ENCODE measurements around the gene ESPL1.

DNA sequence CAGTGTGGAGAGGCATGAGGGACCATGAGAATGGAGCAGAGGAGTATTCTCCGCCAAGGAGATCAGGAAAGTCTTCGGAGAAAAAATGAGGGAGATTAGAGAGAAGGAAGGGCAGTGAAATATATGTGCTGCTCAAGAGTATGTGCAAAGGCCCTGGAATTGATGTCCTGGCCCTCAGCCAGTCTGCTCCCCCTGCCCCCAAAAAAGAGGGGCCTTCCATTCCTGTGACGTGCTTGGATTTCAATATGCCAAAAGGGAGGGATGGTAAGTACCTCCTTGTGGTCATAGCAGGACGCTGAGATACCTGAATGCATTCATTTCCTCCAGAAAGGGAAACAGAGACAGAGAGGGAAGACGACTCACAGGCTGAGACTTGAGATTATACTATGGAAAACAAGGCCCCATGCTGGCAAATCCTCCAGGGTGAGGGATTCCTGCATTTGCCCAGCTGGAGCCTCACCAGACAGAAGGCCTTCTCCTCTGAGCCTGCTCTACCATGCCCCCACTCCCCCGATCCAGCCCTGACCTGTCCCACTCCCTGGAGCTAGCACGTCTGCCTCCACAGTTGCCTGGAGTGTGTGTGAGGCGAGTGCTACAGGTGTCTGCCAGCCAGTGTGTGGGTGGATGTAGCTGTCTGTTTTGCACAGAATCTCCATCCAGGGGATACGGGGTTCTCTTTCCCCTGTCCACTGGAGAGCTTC lies 32.2 kb upstream of the ESPL1 start:
- TF ChIP-seq, protein P1, sequence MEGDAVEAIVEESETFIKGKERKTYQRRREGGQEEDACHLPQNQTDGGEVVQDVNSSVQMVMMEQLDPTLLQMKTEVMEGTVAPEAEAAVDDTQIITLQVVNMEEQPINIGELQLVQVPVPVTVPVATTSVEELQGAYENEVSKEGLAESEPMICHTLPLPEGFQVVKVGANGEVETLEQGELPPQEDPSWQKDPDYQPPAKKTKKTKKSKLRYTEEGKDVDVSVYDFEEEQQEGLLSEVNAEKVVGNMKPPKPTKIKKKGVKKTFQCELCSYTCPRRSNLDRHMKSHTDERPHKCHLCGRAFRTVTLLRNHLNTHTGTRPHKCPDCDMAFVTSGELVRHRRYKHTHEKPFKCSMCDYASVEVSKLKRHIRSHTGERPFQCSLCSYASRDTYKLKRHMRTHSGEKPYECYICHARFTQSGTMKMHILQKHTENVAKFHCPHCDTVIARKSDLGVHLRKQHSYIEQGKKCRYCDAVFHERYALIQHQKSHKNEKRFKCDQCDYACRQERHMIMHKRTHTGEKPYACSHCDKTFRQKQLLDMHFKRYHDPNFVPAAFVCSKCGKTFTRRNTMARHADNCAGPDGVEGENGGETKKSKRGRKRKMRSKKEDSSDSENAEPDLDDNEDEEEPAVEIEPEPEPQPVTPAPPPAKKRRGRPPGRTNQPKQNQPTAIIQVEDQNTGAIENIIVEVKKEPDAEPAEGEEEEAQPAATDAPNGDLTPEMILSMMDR (IDR thresholded peaks at IDR 0.05) = no peak
- no peak for TF ChIP-seq POLR2A (IDR thresholded peaks at IDR 0.05)
- no peak for TF ChIP-seq EP300 (IDR thresholded peaks at IDR 0.05)
- no peak for TF ChIP-seq POLR2AphosphoS5 (IDR thresholded peaks at IDR 0.05)
